Parietal lobe (tissue), 1 donor: ENCODE data around the gene IRF2BPL. TPM values are rescaled to one million over a fixed set of nuclear protein-coding genes. Genes with fewer than 3 reads are reported as not detected.

ENCODE experiments used
- total RNA-seq: library from RNA; depleted of rRNA; stranded (reverse); fragments of >200 nt; gene quantifications from one replicate; pipeline ENCODE4 v1.2.3, GENCODE V29; 2014

Gene IRF2BPL
- total RNA-seq: 58.8 TPM

GRCh38 chr14:77028384-77029231, at the start of gene IRF2BPL:
Gene IRF2BPL (minus strand): TSS chr14:77028708. CDS start chr14:77027792, 916 bp downstream.

Other genes with a start within 250 kb of the IRF2BPL start
- 22.2 TPM for gene ANGEL1, start 215.8 kb downstream of the IRF2BPL start, total RNA-seq
- not detected for gene LRRC74A, start 202.3 kb downstream of the IRF2BPL start, total RNA-seq
- 46.0 TPM for gene CIPC, start 69.5 kb upstream of the IRF2BPL start, total RNA-seq
- gene ZDHHC22, start 113.1 kb upstream of the IRF2BPL start, total RNA-seq: 14.7 TPM
- 21.6 TPM for gene TMEM63C, start 153.1 kb upstream of the IRF2BPL start, total RNA-seq
- gene NGB, start 242.5 kb upstream of the IRF2BPL start, total RNA-seq: 4.7 TPM